HPDE6-E6E7 (cell line): ENCODE results near the gene MOV10L1.
"Not testable (repeated sequence)": the region's sequence is repeated elsewhere in the genome, so short reads cannot be mapped to it uniquely, and the experiment has no call there.

Source experiments
- DNase-seq: peaks from one replicate; pipeline ENCODE4 v3.0.0; 2011; ENCODE audit warnings: missing footprints; ENCODE audit errors: extremely low spot score

MOV10L1 gene

GRCh38 chr22:50203288-50203687, 113.5 kb downstream of the MOV10L1 start:
- no peak for DNase-seq

- DNase-seq: no peak
Observed at GRCh38 chr22:50204571-50204970, 114.8 kb downstream of the MOV10L1 start.

GRCh38 chr22:50204998-50205397, 115.2 kb downstream of the MOV10L1 start:
- not testable (repeated sequence) for DNase-seq

GRCh38 chr22:50205781-50206569, 116.2 kb downstream of the MOV10L1 start:
- DNase-seq: no peak

- DNase-seq: no peak
Observed at GRCh38 chr22:50206599-50206998, 116.8 kb downstream of the MOV10L1 start.

- no peak for DNase-seq
Observed at GRCh38 chr22:50207383-50208140, 117.8 kb downstream of the MOV10L1 start.

GRCh38 chr22:50208430-50208938, 118.7 kb downstream of the MOV10L1 start:
- no peak for DNase-seq

GRCh38 chr22:50208939-50209892, 119.4 kb downstream of the MOV10L1 start:
- DNase-seq: no peak

GRCh38 chr22:50209893-50210292, 120.1 kb downstream of the MOV10L1 start:
- DNase-seq: peak; percentile 65

GRCh38 chr22:50210378-50211139, 120.8 kb downstream of the MOV10L1 start:
- no peak for DNase-seq

- DNase-seq: no peak
Observed at GRCh38 chr22:50211147-50211546, 121.3 kb downstream of the MOV10L1 start.
